ENCODE measurements around the gene RELN.

Gene RELN

DNA sequence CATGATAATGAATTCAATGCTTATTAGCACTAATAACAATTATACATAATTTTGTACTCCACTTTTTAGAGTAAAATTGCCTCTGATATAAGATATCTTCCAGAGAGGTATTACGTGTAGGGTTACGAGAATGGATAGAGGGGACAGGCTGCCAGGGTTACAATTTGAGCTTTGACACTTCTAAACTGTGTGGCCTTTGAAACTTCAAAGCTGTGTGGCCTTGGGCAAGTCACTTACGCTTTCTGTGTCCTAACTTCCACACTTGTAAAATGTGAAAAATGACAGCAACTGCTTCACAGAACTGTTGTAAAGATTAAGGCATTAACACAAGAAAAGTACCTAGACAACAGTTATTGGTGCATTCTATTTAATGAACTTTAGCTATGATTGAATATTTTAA lies 283.9 kb downstream of the RELN start:
- TF ChIP-seq, protein P1, sequence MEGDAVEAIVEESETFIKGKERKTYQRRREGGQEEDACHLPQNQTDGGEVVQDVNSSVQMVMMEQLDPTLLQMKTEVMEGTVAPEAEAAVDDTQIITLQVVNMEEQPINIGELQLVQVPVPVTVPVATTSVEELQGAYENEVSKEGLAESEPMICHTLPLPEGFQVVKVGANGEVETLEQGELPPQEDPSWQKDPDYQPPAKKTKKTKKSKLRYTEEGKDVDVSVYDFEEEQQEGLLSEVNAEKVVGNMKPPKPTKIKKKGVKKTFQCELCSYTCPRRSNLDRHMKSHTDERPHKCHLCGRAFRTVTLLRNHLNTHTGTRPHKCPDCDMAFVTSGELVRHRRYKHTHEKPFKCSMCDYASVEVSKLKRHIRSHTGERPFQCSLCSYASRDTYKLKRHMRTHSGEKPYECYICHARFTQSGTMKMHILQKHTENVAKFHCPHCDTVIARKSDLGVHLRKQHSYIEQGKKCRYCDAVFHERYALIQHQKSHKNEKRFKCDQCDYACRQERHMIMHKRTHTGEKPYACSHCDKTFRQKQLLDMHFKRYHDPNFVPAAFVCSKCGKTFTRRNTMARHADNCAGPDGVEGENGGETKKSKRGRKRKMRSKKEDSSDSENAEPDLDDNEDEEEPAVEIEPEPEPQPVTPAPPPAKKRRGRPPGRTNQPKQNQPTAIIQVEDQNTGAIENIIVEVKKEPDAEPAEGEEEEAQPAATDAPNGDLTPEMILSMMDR (IDR thresholded peaks at IDR 0.05): no peak

DNA sequence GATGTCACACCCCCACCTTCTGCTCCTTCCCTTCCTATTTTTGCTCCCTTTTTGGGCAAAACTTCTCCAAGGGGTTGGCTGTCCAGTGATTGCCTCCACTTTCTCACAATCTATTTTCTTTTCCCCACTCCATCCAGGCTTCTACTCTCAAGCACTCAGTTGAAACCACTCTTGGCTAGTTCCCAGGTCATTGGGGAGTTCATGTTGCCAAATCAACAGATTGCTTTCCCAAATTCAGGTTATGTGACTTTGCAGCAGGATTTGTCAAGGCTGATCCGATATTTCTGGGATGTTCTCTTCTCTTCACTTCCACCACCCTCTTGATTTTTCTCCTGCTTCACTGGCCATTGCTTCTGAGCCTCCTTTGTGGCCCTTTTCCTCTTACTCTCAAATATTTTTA lies 284.8 kb downstream of the RELN start:
- H3K4me1 ChIP-seq (ENCODE audit: control insufficient read depth in 1 of 2, insufficient read depth in 1 of 2, low read depth in 1 of 2, low read length in 1 of 2): no peaks in the 10 kb centered on the region
- H3K4me3 ChIP-seq (ENCODE audit: low read depth in 1 of 2, low read length in 1 of 2): no peak overlapping the region
- TF ChIP-seq, protein P1 (IDR thresholded peaks at IDR 0.05): no peak
- H3K9me3 ChIP-seq: no peaks in the 10 kb centered on the region
- no peaks in the 10 kb centered on the region for H3K27me3 ChIP-seq
- H3K36me3 ChIP-seq: no peaks in the 10 kb centered on the region
- H3K27ac ChIP-seq: no peak overlapping the region

More for the DNA sequence above, 283.9 kb downstream of the RELN start:
- Histone ChIP-seq H3K36me3 (no peaks in the 10 kb centered on the region), H3K9me3 (no peaks in the 10 kb centered on the region), H3K4me1 (ENCODE audit: control insufficient read depth in 1 of 2, insufficient read depth in 1 of 2, low read depth in 1 of 2, low read length in 1 of 2) (no peaks in the 10 kb centered on the region), H3K27me3 (no peaks in the 10 kb centered on the region), H3K4me3 (ENCODE audit: low read depth in 1 of 2, low read length in 1 of 2) (no peak overlapping the region), H3K27ac (no peak overlapping the region)

DNA sequence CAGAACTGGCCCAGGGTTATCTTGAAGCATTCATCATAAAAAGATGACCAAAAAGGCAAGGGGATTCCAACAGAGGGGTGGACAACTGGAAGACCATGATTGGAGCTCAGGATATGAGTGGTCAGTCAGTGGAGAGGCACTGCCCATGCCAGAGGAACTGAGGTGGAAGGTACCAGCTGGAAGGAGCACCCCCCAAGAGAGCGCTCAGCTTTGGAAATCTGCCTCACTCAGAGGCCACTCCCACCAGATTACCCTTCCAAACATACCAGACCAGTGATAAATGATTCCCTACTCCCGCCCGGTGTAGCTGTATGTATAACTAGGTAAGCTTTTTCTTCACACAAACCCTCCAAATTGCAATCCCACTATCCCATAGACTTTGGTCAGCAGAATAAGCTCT lies 286.5 kb downstream of the RELN start:
- Histone ChIP-seq H3K27ac (no peak overlapping the region), H3K27me3 (no peaks in the 10 kb centered on the region), H3K36me3 (no peaks in the 10 kb centered on the region), H3K4me1 (ENCODE audit: control insufficient read depth in 1 of 2, insufficient read depth in 1 of 2, low read depth in 1 of 2, low read length in 1 of 2) (no peaks in the 10 kb centered on the region), H3K4me3 (ENCODE audit: low read depth in 1 of 2, low read length in 1 of 2) (no peak overlapping the region), H3K9me3 (no peaks in the 10 kb centered on the region)
- TF ChIP-seq, protein P1 (IDR thresholded peaks at IDR 0.05): no peak

DNA sequence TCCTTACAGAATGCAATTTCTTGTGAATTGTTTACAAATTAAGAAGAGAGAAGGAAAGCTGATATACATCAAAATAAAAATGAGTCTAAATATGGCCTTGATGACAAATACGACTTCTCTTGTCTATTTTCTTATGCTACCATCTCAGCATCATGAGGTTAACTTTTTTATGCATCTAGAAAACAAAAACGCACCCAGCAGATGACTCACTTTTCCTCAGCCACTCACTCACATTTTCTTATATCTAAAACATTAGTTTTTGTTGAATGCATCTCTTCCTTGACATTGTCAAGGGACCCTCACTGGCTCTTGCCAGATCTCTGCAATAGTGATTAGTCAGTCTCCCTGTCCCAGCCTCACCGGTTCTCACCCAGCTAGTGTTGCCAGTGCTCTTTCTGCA lies 287.0 kb downstream of the RELN start:
- no peaks in the 10 kb centered on the region for H3K27me3 ChIP-seq
- no peaks in the 10 kb centered on the region for H3K36me3 ChIP-seq
- TF ChIP-seq, protein P1 (IDR thresholded peaks at IDR 0.05): no peak
- H3K27ac ChIP-seq: no peak overlapping the region
- no peaks in the 10 kb centered on the region for H3K9me3 ChIP-seq
- H3K4me1 ChIP-seq (ENCODE audit: control insufficient read depth in 1 of 2, insufficient read depth in 1 of 2, low read depth in 1 of 2, low read length in 1 of 2): no peaks in the 10 kb centered on the region
- H3K4me3 ChIP-seq (ENCODE audit: low read depth in 1 of 2, low read length in 1 of 2): no peak overlapping the region

DNA sequence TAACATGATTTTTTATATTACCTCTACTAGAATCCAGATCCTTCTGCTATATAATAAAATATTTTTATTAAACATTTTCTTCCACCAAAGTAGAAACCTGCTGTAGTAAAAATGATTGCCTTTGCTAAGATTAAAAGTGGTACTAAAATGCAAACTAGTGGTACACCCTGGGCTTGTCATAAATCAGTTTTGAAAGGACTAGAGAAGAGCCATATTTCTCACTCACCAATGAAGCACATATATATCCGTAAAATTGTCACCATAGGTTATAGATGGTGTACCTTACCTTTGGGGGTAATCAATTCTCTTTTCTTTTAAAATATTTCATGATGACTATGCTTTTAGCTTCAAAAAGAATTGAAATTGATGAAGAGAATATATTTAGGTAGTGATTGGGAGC lies 290.4 kb downstream of the RELN start:
- Histone ChIP-seq H3K9me3 (no peaks in the 10 kb centered on the region), H3K27ac (no peak overlapping the region)
- TF ChIP-seq, protein P1 (IDR thresholded peaks at IDR 0.05): no peak

DNA sequence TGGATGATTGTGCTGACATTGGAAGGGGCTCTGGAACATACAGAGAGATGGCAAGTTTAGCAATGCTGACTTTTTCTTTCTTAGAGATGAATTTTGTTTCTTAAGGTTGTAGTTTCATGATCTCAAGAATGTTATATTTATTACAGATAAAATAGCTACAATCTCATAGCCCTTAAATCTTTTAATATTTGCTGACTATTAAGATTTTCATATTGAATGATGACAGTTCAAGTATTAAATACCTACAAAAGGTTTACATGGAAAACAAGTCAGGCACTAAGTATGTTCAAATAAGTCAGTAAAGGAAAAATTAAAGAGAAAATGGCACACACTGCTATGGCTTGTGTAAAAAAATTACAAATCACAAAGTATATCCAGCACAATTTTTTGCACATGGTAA lies 291.4 kb downstream of the RELN start:
- no peaks in the 10 kb centered on the region for H3K27me3 ChIP-seq
- no peaks in the 10 kb centered on the region for H3K4me1 ChIP-seq (ENCODE audit: control insufficient read depth in 1 of 2, insufficient read depth in 1 of 2, low read depth in 1 of 2, low read length in 1 of 2)
- H3K27ac ChIP-seq: no peak overlapping the region
- H3K9me3 ChIP-seq: no peaks in the 10 kb centered on the region
- no peaks in the 10 kb centered on the region for H3K36me3 ChIP-seq
- no peak overlapping the region for H3K4me3 ChIP-seq (ENCODE audit: low read depth in 1 of 2, low read length in 1 of 2)
- TF ChIP-seq, protein P1 (IDR thresholded peaks at IDR 0.05): no peak

More for the DNA sequence above, 290.4 kb downstream of the RELN start:
- no peaks in the 10 kb centered on the region for H3K36me3 ChIP-seq
- no peak overlapping the region for H3K4me3 ChIP-seq (ENCODE audit: low read depth in 1 of 2, low read length in 1 of 2)
- H3K27me3 ChIP-seq: no peaks in the 10 kb centered on the region
- no peaks in the 10 kb centered on the region for H3K4me1 ChIP-seq (ENCODE audit: control insufficient read depth in 1 of 2, insufficient read depth in 1 of 2, low read depth in 1 of 2, low read length in 1 of 2)

Measured in neutrophil (primary cell).